HG03565 (cell line): ENCODE results near the gene OPN3.

Experiments used
- ATAC-seq: cut with Tn5 transposase; IDR thresholded peaks from one replicate; pipeline ENCODE4 v1.9.1; 2021; ENCODE audit warnings: mild to moderate bottlenecking, moderate library complexity; ENCODE audit not compliant: unreplicated experiment

The OPN3 gene

GRCh38 chr1:241647658-241648057, 7.5 kb upstream of the OPN3 start:
- ATAC-seq = no peak

GRCh38 chr1:241646201-241646600, 6.0 kb upstream of the OPN3 start:
- ATAC-seq = no peak

GRCh38 chr1:241645199-241645598, 5.0 kb upstream of the OPN3 start:
- no peak for ATAC-seq

GRCh38 chr1:241644259-241644658, 4.1 kb upstream of the OPN3 start:
- no peak for ATAC-seq

- no peak for ATAC-seq
Measured at GRCh38 chr1:241642593-241642944, 2.4 kb upstream of the OPN3 start.

- ATAC-seq = no peak
Measured at GRCh38 chr1:241641773-241642592, 1.8 kb upstream of the OPN3 start.

- no peak for ATAC-seq
Measured at GRCh38 chr1:241640867-241641622, 876 bp upstream of the OPN3 start.

GRCh38 chr1:241639623-241640148, 483 bp downstream of the OPN3 start:
- ATAC-seq = peak; percentile 45

GRCh38 chr1:241638909-241639622, 1.1 kb downstream of the OPN3 start:
- no peak for ATAC-seq

- ATAC-seq = no peak
Measured at GRCh38 chr1:241638099-241638682, 2.0 kb downstream of the OPN3 start.

GRCh38 chr1:241637604-241638003, 2.6 kb downstream of the OPN3 start:
- ATAC-seq = no peak

GRCh38 chr1:241637046-241637590, 3.1 kb downstream of the OPN3 start:
- no peak for ATAC-seq

GRCh38 chr1:241636291-241636690, 3.9 kb downstream of the OPN3 start:
- ATAC-seq = no peak

GRCh38 chr1:241635556-241636152, 4.5 kb downstream of the OPN3 start:
- no peak for ATAC-seq

- ATAC-seq = no peak
Measured at GRCh38 chr1:241632987-241633386, 7.2 kb downstream of the OPN3 start.

- ATAC-seq = no peak
Measured at GRCh38 chr1:241631674-241632073, 8.5 kb downstream of the OPN3 start.

GRCh38 chr1:241630899-241631298, 9.3 kb downstream of the OPN3 start:
- no peak for ATAC-seq

GRCh38 chr1:241630476-241630875, 9.7 kb downstream of the OPN3 start:
- no peak for ATAC-seq

- no peak for ATAC-seq
Measured at GRCh38 chr1:241630005-241630404, 10.2 kb downstream of the OPN3 start.
